Gastroesophageal sphincter (tissue), 4 donors: Measurements from ENCODE around the gene VSTM4. TPM values are rescaled to one million over a fixed set of nuclear protein-coding genes. Genes with fewer than 3 reads are reported as not detected.

Source experiments
- ATAC-seq: fragments of 150-250 bp; one replicate; pipeline ENCODE4 v1.9.1; 2016; ENCODE audit warnings: mild to moderate bottlenecking, moderate library complexity
- H3K27ac ChIP-seq, 4 donors: fragments of 200-600 bp; sonication (generic) in 3 of 4; 1 replicate in 3 of 4; 2 replicates in 1 of 4; pipeline ENCODE4 v1.5.1; 2016 to 2019
- H3K27me3 ChIP-seq: fragments of 200-600 bp; sonication (generic); one replicate; pipeline ENCODE4 v1.5.1; 2019
- H3K36me3 ChIP-seq, 2 donors: fragments of 200-600 bp; sonication (generic); one replicate each; pipeline ENCODE4 v1.5.1; 2019; ENCODE audit warnings: control low read depth in 1 of 2
- H3K4me1 ChIP-seq, 3 donors: fragments of 200-600 bp; sonication (generic); 1 replicate in 2 of 3; 2 replicates in 1 of 3; pipeline ENCODE4 v1.5.1; 2016 to 2019; ENCODE audit warnings: control low read depth in 2 of 3
- H3K4me3 ChIP-seq, 2 donors: fragments of 200-600 bp; sonication (generic); one replicate each; pipeline ENCODE4 v1.5.1; 2019; ENCODE audit warnings: mild to moderate bottlenecking in 1 of 2, moderate library complexity in 1 of 2
- H3K9me3 ChIP-seq, 3 donors: fragments of 200-600 bp; sonication (generic); one replicate each; pipeline ENCODE4 v1.5.1; 2017 to 2019; ENCODE audit warnings: control low read depth in 2 of 3
- EP300 ChIP-seq: sonication (generic); formaldehyde crosslinking; IDR thresholded peaks from one replicate; pipeline ENCODE4 v1.6.1; 2017; ENCODE audit warnings: antibody characterized with exemption, mild to moderate bottlenecking
- POLR2A ChIP-seq, 2 donors: fragments of 450-650 bp; IDR thresholded peaks; one replicate each; pipeline ENCODE4 v1.6.1; 2017; ENCODE audit warnings: antibody characterized with exemption in 2 of 2, mild to moderate bottlenecking in 2 of 2, moderate library complexity in 1 of 2
- POLR2AphosphoS5 ChIP-seq: sonication (generic); formaldehyde crosslinking; IDR thresholded peaks from one replicate; pipeline ENCODE4 v1.6.1; 2017; ENCODE audit warnings: antibody characterized with exemption
- WGBS, 2 donors: methylation state at CpG; one replicate each; pipeline ENCODE4 v1.1.5; 2018; ENCODE audit warnings: low coverage in 1 of 2; 5-methylcytosine and 5-hydroxymethylcytosine counted together
- total RNA-seq, 4 donors: library from RNA; depleted of rRNA; stranded (reverse); fragments of >200 nt; gene quantifications; one replicate each; pipeline ENCODE4 v1.1.0, GENCODE V29; 2016
- TF ChIP-seq, protein P1 (sequence below), 4 experiments: fragments of 200-600 bp in 2 of 4; fragments of 450-650 bp in 2 of 4; sonication (generic) in 1 of 4; IDR thresholded peaks; one replicate each; pipeline ENCODE4 v1.5.1; 2017 to 2019; ENCODE audit warnings: antibody characterized with exemption in 4 of 4, mild to moderate bottlenecking in 2 of 4, moderate library complexity in 2 of 4

VSTM4 gene
- total RNA-seq, 4 donors from 2014 or later, result 11.4 to 25.1 (median 21.9) TPM

DNA sequence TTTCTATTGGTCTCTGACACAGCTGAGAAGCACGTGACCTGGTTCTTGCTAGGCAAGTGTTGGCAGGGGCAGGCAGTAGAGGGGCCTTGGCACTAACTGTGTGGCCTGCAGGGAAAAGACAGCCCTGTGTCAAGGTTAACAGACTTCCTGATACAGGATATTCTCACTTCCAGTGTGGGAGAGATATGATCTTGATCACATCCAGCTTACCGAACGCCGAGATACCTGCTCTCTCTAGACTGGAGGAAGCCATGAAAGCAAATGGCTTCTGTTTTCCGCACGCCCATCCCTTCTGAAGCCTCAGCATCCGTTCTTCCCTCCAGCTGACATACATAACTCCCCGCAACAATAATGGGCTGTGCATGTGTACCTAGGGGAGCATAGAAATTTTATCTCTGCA lies 79.4 kb downstream of the VSTM4 start:
- TF ChIP-seq, protein P1, sequence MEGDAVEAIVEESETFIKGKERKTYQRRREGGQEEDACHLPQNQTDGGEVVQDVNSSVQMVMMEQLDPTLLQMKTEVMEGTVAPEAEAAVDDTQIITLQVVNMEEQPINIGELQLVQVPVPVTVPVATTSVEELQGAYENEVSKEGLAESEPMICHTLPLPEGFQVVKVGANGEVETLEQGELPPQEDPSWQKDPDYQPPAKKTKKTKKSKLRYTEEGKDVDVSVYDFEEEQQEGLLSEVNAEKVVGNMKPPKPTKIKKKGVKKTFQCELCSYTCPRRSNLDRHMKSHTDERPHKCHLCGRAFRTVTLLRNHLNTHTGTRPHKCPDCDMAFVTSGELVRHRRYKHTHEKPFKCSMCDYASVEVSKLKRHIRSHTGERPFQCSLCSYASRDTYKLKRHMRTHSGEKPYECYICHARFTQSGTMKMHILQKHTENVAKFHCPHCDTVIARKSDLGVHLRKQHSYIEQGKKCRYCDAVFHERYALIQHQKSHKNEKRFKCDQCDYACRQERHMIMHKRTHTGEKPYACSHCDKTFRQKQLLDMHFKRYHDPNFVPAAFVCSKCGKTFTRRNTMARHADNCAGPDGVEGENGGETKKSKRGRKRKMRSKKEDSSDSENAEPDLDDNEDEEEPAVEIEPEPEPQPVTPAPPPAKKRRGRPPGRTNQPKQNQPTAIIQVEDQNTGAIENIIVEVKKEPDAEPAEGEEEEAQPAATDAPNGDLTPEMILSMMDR (IDR thresholded peaks at IDR 0.05), result no peak
- TF ChIP-seq POLR2AphosphoS5 (no peak), POLR2A (IDR thresholded peaks at IDR 0.05) (no peak), EP300 (no peak)
- Histone ChIP-seq H3K9me3 (no peaks in the 10 kb centered on the region), H3K27me3 (no peaks in the 10 kb centered on the region), H3K36me3 (peaks cover 0 to 30% of the 10 kb centered on the region in 2 donors), H3K4me3 (no peak overlapping the region), H3K4me1 (no peaks in the 10 kb centered on the region), H3K27ac (no peak overlapping the region)
- ATAC-seq, result no peak
- 86 to 93% methylated on average over 3 to 8 of the region's 8 CpGs for WGBS, 2 donors

GRCh38 chr10:49034925-49035324 lies 80.4 kb downstream of the VSTM4 start:
- no peaks in the 10 kb centered on the region for H3K9me3 ChIP-seq
- no peak overlapping the region for H3K27ac ChIP-seq
- H3K4me3 ChIP-seq, result no peak overlapping the region
- ATAC-seq, result no peak
- no peaks in the 10 kb centered on the region for H3K27me3 ChIP-seq
- H3K4me1 ChIP-seq, result no peaks in the 10 kb centered on the region
- TF ChIP-seq EP300 (no peak), POLR2AphosphoS5 (no peak), POLR2A (IDR thresholded peaks at IDR 0.05) (no peak)
- TF ChIP-seq, protein P1 (IDR thresholded peaks at IDR 0.05), result no peak
- 89 to 94% methylated on average over 5 of the region's 6 CpGs for WGBS, 2 donors
- H3K36me3 ChIP-seq, result peaks cover 0 to 33% of the 10 kb centered on the region in 2 donors

DNA sequence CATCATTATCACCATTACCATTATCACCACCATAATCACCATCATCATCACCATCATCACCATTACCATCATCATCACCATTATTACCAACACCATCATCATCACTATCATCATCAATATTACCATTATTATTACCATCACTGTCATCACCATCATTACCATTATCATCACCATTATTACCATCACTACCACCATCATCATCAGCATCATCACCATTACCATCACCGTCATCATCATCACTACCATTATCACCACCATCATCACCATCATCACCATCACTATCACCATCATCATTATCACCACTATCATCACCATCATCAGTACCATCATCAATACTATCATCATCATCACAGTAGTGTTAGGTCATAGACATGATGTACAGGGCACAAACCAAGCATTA lies 81.4 kb downstream of the VSTM4 start:
- Histone ChIP-seq H3K9me3 (no peaks in the 10 kb centered on the region), H3K27me3 (no peaks in the 10 kb centered on the region), H3K27ac (no peak overlapping the region), H3K36me3 (peaks cover 0 to 30% of the 10 kb centered on the region in 2 donors), H3K4me1 (no peaks in the 10 kb centered on the region), H3K4me3 (no peak overlapping the region)
- TF ChIP-seq POLR2AphosphoS5 (no peak), EP300 (no peak)
- TF ChIP-seq, protein P1 (IDR thresholded peaks at IDR 0.05), result no peak
- WGBS, 2 donors, result 100% methylated on average over 1 of the region's 1 CpG
- no peak for ATAC-seq

DNA sequence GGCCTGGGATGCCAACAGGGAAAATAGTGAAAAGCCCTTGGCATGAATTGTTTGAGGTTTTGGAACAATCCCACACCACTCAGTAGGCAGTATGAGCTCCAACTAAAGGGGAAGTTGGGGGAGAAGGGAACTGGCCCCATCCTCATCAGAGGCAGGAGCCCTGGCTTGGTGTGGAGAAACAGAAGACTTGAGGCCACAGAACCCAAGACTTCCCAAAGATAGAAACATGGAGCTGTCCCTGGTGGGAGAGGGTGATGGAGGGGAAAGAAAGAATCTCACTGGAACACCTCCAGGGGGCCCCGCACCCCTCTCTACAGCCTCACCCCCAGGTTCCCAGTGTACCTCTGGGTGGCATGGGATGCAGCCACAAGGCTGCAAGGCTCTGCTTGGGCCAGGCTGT lies 85.7 kb downstream of the VSTM4 start:
- no peak overlapping the region for H3K27ac ChIP-seq
- H3K36me3 ChIP-seq, result peaks cover 0 to 29% of the 10 kb centered on the region in 2 donors
- no CpG with 5 or more reads among the region's 1 CpG for WGBS, 2 donors
- no peaks in the 10 kb centered on the region for H3K4me1 ChIP-seq
- H3K4me3 ChIP-seq, result no peak overlapping the region
- no peaks in the 10 kb centered on the region for H3K9me3 ChIP-seq
- TF ChIP-seq, protein P1 (IDR thresholded peaks at IDR 0.05), result no peak
- TF ChIP-seq POLR2AphosphoS5 (no peak), EP300 (no peak), POLR2A (IDR thresholded peaks at IDR 0.05) (no peak)
- ATAC-seq, result no peak
- H3K27me3 ChIP-seq, result no peaks in the 10 kb centered on the region

- H3K27ac ChIP-seq, result no peak overlapping the region
- H3K36me3 ChIP-seq, result peaks cover 0 to 29% of the 10 kb centered on the region in 2 donors
- no peaks in the 10 kb centered on the region for H3K4me1 ChIP-seq
- ATAC-seq, result no peak
- H3K4me3 ChIP-seq, result no peak overlapping the region
- TF ChIP-seq EP300, result no peak
- no peaks in the 10 kb centered on the region for H3K9me3 ChIP-seq
- no peaks in the 10 kb centered on the region for H3K27me3 ChIP-seq
- WGBS, 2 donors, result 80 to 91% methylated on average over 1 to 2 of the region's 2 CpGs
These were observed 86.7 kb downstream of the VSTM4 start for GRCh38 chr10:49028639-49029038.
